ENCODE data around the gene TNFRSF11A.

- TF ChIP-seq POLR2A (IDR thresholded peaks at IDR 0.05; ENCODE audit: low read depth, low read length) (no peak), POLR2AphosphoS5 (IDR thresholded peaks at IDR 0.05; ENCODE audit: low read depth, low read length) (no peak), TAF1 (IDR thresholded peaks at IDR 0.05; ENCODE audit: borderline replicate concordance, low read depth, low read length) (no peak)
Observed at GRCh38 chr18:62371436-62371835, 46.3 kb downstream of the TNFRSF11A start.

Measured in GM12892 (cell line).